OCI-LY1 (cell line): ENCODE results near the gene SCTR.

Experiments used
- H2AFZ ChIP-seq: fragments of 200-600 bp; sonication (generic), shearing (Covaris generic); 2 replicates; pipeline ENCODE4 v1.6.0; 2014; ENCODE audit warnings: antibody characterized with exemption, mild to moderate bottlenecking, low read length
- H3F3A ChIP-seq: fragments of 200-600 bp; sonication (generic), shearing (Covaris generic); 2 replicates; pipeline ENCODE4 v1.6.0; 2014; ENCODE audit warnings: mild to moderate bottlenecking, antibody characterized with exemption, low read length, moderate library complexity; ENCODE audit not compliant: insufficient read depth
- H3K27ac ChIP-seq: fragments of 200-600 bp; sonication (generic); 2 replicates; pipeline ENCODE4 v1.5.1; 2014; ENCODE audit warnings: low read length, mixed run types, mild to moderate bottlenecking, low read depth; ENCODE audit not compliant: poor library complexity, severe bottlenecking
- H3K27me3 ChIP-seq: fragments of 200-600 bp; sonication (generic); 2 replicates; pipeline ENCODE4 v1.6.0; 2014; ENCODE audit warnings: antibody characterized with exemption, mild to moderate bottlenecking, low read length, moderate library complexity; ENCODE audit not compliant: insufficient read depth
- H3K36me3 ChIP-seq: fragments of 200-600 bp; sonication (generic); 2 replicates; pipeline ENCODE4 v1.6.1; 2014; ENCODE audit warnings: mild to moderate bottlenecking, antibody characterized with exemption, low read length, moderate library complexity, mixed read lengths; ENCODE audit not compliant: insufficient read depth
- H3K4me1 ChIP-seq: fragments of 200-600 bp; sonication (generic); 2 replicates; pipeline ENCODE4 v1.5.1; 2014; ENCODE audit warnings: mild to moderate bottlenecking, low read length, moderate library complexity; ENCODE audit not compliant: insufficient read depth, severe bottlenecking
- H3K4me2 ChIP-seq: fragments of 200-600 bp; sonication (generic), shearing (Covaris generic); 2 replicates; pipeline ENCODE4 v1.6.1; 2014; ENCODE audit warnings: low read length
- H3K4me3 ChIP-seq: fragments of 200-600 bp; sonication (generic); 2 replicates; pipeline ENCODE4 v1.5.1; 2014; ENCODE audit warnings: low read length, low read depth, mild to moderate bottlenecking, mixed read lengths; ENCODE audit not compliant: poor library complexity, severe bottlenecking
- H3K79me2 ChIP-seq: fragments of 200-600 bp; shearing (Covaris generic); 2 replicates; pipeline ENCODE4 v1.6.1; 2016; ENCODE audit warnings: mixed run types, low read length, mixed read lengths; ENCODE audit not compliant: insufficient read depth
- H3K9ac ChIP-seq: fragments of 200-600 bp; sonication (generic), shearing (Covaris generic); 2 replicates; pipeline ENCODE4 v1.6.1; 2014; ENCODE audit warnings: mild to moderate bottlenecking, low read length, mixed read lengths
- H3K9me2 ChIP-seq: fragments of 200-600 bp; sonication (generic), shearing (Covaris generic); 2 replicates; pipeline ENCODE4 v1.6.1; 2014; ENCODE audit warnings: low read depth, mild to moderate bottlenecking, low read length, mixed read lengths
- H3K9me3 ChIP-seq: fragments of 200-600 bp; shearing (Covaris generic); 2 replicates; pipeline ENCODE4 v1.6.1; 2014; ENCODE audit warnings: low read length, mixed read lengths
- H4K20me1 ChIP-seq: fragments of 200-600 bp; sonication (generic), shearing (Covaris generic); 2 replicates; pipeline ENCODE4 v1.6.0; 2016; ENCODE audit warnings: mild to moderate bottlenecking, low read length; ENCODE audit not compliant: insufficient read depth
- EZH2 ChIP-seq: fragments of 200-600 bp; sonication (generic), shearing (Covaris generic); IDR thresholded peaks from 2 replicates; pipeline ENCODE4 v1.8.0; 2017; ENCODE audit warnings: borderline replicate concordance, mixed run types, mild to moderate bottlenecking, antibody characterized with exemption, low read length, moderate library complexity, mixed read lengths
- TF ChIP-seq, protein P1 (sequence below): fragments of 200-600 bp; sonication (generic), shearing (Covaris generic); IDR thresholded peaks from 2 replicates; pipeline ENCODE4 v1.5.1; 2017; ENCODE audit warnings: mild to moderate bottlenecking, antibody characterized with exemption, low read length, moderate library complexity, mixed read lengths

The SCTR gene

DNA sequence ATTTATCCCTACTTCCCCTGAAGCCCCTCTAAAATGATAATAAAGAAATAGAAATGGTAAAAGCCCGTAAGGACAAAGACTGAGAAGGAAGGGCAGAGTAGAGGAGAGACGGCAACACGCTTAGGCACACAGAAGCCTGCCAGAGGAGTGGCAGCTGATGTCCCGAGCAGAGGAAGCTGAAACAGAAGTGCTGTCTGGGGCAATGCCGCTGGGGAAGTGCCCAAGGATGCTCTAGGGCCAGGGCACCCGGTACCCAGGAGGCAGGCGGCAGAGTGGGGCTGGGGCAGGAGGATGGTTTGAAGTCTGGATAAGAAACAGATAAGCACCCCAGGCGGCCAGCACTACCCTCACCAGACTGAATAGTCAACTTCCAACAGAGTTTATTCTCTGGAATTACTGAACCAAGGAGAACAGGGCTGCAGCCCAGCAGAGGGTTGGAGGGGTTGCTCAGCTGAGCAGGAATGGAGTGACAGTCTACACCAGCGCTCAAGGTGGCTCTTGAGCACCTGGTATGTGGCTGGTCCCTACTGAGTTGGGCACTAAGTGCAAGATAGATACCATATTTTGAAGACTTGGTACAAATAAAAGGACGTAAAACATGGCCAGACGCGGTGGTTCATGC, 70.2 kb downstream of the SCTR start:
- no peaks in the 10 kb centered on the region for H3F3A ChIP-seq
- no peak overlapping the region for H3K4me2 ChIP-seq
- H3K9me3 ChIP-seq = no peaks in the 10 kb centered on the region
- no peaks in the 10 kb centered on the region for H3K9me2 ChIP-seq
- no peaks in the 10 kb centered on the region for H3K79me2 ChIP-seq
- H3K4me3 ChIP-seq = no peak overlapping the region
- H3K9ac ChIP-seq = no peak overlapping the region
- TF ChIP-seq EZH2 = no peak
- TF ChIP-seq, protein P1, sequence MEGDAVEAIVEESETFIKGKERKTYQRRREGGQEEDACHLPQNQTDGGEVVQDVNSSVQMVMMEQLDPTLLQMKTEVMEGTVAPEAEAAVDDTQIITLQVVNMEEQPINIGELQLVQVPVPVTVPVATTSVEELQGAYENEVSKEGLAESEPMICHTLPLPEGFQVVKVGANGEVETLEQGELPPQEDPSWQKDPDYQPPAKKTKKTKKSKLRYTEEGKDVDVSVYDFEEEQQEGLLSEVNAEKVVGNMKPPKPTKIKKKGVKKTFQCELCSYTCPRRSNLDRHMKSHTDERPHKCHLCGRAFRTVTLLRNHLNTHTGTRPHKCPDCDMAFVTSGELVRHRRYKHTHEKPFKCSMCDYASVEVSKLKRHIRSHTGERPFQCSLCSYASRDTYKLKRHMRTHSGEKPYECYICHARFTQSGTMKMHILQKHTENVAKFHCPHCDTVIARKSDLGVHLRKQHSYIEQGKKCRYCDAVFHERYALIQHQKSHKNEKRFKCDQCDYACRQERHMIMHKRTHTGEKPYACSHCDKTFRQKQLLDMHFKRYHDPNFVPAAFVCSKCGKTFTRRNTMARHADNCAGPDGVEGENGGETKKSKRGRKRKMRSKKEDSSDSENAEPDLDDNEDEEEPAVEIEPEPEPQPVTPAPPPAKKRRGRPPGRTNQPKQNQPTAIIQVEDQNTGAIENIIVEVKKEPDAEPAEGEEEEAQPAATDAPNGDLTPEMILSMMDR = no peak
- H3K4me1 ChIP-seq = no peaks in the 10 kb centered on the region
- no peaks in the 10 kb centered on the region for H4K20me1 ChIP-seq
- H3K27me3 ChIP-seq = no peaks in the 10 kb centered on the region
- no peaks in the 10 kb centered on the region for H3K36me3 ChIP-seq
- no peak overlapping the region for H2AFZ ChIP-seq
- no peak overlapping the region for H3K27ac ChIP-seq

DNA sequence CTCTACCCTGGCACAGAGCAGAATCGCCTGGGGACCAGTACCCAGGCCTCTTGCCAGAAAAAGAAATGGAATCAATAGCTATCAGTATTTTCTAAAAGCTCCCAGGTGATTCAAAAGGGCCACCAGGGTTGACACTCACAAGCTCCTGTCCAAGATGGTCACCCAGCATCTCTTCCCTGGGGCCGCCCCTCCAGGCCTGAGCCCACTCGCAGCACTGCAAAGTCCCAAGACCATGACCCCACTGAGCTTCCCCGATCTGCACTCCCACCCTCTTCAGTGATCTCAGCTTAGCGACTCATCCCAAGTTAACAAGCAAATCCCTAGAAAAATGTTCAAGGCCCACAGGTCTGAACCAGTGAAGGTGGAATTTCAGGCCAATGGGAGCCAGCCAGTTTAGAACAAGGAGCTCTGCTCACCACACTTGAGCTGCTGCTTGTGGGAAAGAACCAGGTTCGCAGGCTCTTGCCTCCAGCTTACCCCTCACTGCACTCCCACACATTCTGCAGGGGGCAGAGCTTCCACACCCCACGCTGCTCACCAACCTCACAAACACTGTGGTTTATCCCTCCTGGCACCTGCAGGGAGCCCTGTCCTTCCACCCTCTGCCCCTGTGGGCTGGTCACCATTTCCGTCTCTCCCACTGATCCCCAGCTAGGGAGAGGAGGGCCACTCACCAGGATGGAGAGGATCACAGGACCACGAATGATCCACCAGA, 72.8 kb downstream of the SCTR start:
- TF ChIP-seq, protein P1 = no peak
- no peak for TF ChIP-seq EZH2
- no peak overlapping the region for H3K27ac ChIP-seq
- no peaks in the 10 kb centered on the region for H3K27me3 ChIP-seq
- no peaks in the 10 kb centered on the region for H3K9me3 ChIP-seq
- no peak overlapping the region for H3K4me3 ChIP-seq
- H2AFZ ChIP-seq = no peak overlapping the region
- no peaks in the 10 kb centered on the region for H3K9me2 ChIP-seq
- H3K4me1 ChIP-seq = no peaks in the 10 kb centered on the region
- H3K9ac ChIP-seq = no peak overlapping the region
- no peaks in the 10 kb centered on the region for H3K36me3 ChIP-seq
- no peaks in the 10 kb centered on the region for H4K20me1 ChIP-seq
- H3K79me2 ChIP-seq = no peaks in the 10 kb centered on the region
- no peaks in the 10 kb centered on the region for H3F3A ChIP-seq
- no peak overlapping the region for H3K4me2 ChIP-seq

DNA sequence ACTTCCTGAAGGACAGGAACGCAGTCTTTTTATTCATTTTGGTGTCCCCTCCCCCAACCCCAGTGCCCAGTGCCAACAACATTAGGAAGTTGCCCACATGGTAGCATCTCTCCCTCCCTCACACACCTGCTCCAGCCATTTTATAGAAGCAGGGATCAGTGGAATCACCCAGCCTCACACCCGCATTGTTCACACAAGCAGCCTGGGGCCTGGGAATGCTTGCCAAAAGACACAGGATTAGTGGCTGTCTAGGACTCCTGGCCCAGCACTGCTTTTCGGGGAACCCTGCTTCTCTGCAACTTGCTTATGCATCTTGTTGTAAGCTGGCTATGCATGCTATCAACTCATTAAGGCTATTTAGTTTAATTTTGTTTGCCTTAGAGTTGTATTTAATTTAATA, 74.8 kb downstream of the SCTR start:
- no peaks in the 10 kb centered on the region for H3K9me3 ChIP-seq
- H2AFZ ChIP-seq = no peak overlapping the region
- H3F3A ChIP-seq = no peaks in the 10 kb centered on the region
- no peak for TF ChIP-seq EZH2
- TF ChIP-seq, protein P1 = no peak
- no peaks in the 10 kb centered on the region for H3K36me3 ChIP-seq
- H3K79me2 ChIP-seq = no peaks in the 10 kb centered on the region
- no peak overlapping the region for H3K4me2 ChIP-seq
- no peaks in the 10 kb centered on the region for H3K27me3 ChIP-seq
- H3K4me3 ChIP-seq = no peak overlapping the region
- H3K9ac ChIP-seq = no peak overlapping the region
- no peaks in the 10 kb centered on the region for H3K4me1 ChIP-seq
- no peaks in the 10 kb centered on the region for H4K20me1 ChIP-seq
- no peaks in the 10 kb centered on the region for H3K9me2 ChIP-seq
- H3K27ac ChIP-seq = no peak overlapping the region
